ENCODE measurements around the gene CDCA7L. TPM values are rescaled to one million over a fixed set of nuclear protein-coding genes. Genes with fewer than 3 reads are reported as not detected.

CDCA7L gene
- total RNA-seq, 3 donors from 2014 or later: 20.8 to 33.7 (median 27.0) TPM

DNA sequence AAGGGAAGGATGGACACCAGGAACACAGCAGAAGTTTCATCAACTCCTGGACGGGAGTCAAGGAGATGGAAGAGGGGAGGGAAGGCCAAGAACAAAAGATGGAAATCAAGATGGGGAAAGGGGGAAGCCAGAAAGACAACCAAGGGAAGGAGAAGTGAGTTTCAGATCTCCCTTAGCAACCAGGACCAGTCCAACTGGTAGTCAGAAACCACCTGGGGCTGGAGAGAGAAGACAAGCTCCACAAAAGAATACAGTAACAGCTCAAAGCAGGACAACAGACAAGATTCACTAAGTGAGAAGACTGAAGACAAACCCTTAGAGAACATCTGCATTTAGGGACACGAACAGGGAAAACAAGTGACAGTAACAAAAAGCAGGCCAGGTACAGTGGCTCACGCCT, 30.6 kb downstream of the CDCA7L start:
- H3K36me3 ChIP-seq (ENCODE audit: low read depth): no peaks in the 10 kb centered on the region

DNA sequence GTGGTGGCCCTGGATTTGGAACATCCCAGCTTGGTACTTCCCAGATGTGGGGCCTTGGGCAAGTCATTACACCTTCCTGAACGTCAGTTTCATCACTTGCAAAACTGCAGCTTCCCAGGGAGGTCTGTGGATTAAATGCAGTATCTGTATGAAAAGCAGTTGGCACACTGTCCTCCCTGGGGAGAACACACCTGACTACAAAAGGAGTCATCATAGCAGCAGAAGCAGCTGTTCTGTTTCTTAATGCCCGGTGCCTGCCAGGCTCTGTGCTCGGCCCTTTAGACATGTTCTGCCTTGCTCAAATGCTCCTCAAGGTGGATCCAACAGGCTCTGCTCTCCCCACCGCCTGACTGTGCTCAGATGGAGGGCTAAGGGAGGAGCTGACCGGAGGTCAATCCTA, 31.0 kb downstream of the CDCA7L start:
- no peaks in the 10 kb centered on the region for H3K36me3 ChIP-seq (ENCODE audit: low read depth)
- ATAC-seq (no peak), DNase-seq (no peak)
- TF ChIP-seq, protein P1, sequence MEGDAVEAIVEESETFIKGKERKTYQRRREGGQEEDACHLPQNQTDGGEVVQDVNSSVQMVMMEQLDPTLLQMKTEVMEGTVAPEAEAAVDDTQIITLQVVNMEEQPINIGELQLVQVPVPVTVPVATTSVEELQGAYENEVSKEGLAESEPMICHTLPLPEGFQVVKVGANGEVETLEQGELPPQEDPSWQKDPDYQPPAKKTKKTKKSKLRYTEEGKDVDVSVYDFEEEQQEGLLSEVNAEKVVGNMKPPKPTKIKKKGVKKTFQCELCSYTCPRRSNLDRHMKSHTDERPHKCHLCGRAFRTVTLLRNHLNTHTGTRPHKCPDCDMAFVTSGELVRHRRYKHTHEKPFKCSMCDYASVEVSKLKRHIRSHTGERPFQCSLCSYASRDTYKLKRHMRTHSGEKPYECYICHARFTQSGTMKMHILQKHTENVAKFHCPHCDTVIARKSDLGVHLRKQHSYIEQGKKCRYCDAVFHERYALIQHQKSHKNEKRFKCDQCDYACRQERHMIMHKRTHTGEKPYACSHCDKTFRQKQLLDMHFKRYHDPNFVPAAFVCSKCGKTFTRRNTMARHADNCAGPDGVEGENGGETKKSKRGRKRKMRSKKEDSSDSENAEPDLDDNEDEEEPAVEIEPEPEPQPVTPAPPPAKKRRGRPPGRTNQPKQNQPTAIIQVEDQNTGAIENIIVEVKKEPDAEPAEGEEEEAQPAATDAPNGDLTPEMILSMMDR (IDR thresholded peaks at IDR 0.05): no peak
- intact Hi-C loops (cut with DNase I, micrococcal nuclease): no loop called here
- no peaks in the 10 kb centered on the region for H3K9me3 ChIP-seq
- no peaks in the 10 kb centered on the region for H3K4me1 ChIP-seq (ENCODE audit: low read depth)
- H3K4me3 ChIP-seq: no peak overlapping the region

More for the DNA sequence above, 30.6 kb downstream of the CDCA7L start:
- ATAC-seq (no peak), DNase-seq (no peak)
- intact Hi-C loops (cut with DNase I, micrococcal nuclease): no loop called here
- TF ChIP-seq, protein P1 (IDR thresholded peaks at IDR 0.05): no peak
- Histone ChIP-seq H3K4me1 (ENCODE audit: low read depth) (no peaks in the 10 kb centered on the region), H3K4me3 (no peak overlapping the region), H3K9me3 (no peaks in the 10 kb centered on the region)

DNA sequence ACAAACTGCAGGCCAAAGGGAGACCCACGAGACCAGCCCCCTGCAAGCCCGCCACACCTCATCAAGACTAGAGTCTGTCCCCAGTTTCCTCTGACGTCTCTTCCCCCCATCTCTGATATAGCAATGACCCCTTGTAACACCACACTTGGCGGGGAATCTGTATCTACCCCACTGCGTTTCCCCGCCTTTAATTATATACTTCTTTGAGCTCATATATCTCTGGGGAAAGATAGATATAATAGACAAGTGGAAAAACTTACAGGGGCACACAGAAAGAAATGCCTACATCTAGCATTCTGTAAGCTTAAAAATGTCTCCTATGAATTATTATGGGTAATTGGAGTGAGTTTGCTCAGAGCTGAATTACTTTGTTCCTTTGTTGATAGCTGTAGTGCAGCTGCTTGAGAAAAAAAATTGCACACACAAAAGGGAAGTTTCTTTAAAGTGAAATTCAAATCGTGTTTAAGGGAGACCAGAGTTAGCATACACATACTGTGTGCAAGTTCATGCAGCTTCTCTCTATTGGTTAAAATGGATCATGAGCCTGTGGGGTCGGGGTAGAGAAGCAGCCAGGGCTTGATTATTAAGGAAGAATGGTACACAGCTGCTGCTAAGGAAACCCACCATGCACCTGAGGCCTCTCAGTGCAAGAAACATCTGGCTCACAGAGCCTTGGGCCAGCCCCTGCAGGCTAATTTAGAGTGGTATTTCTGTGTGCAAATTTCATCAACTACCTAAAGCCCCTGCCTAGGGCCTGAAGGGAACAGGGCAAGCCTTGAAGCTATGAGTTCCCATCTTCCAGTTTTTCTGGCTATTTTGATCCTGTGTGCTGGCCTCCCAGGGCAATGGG, 32.5 kb downstream of the CDCA7L start:
- ATAC-seq (no peak), DNase-seq (no peak)
- H3K36me3 ChIP-seq (ENCODE audit: low read depth): no peaks in the 10 kb centered on the region
- no peaks in the 10 kb centered on the region for H3K9me3 ChIP-seq
- H3K4me1 ChIP-seq (ENCODE audit: low read depth): no peaks in the 10 kb centered on the region
- intact Hi-C loops (cut with DNase I, micrococcal nuclease): no loop called here
- no peak overlapping the region for H3K4me3 ChIP-seq
- TF ChIP-seq, protein P1 (IDR thresholded peaks at IDR 0.05): no peak

DNA sequence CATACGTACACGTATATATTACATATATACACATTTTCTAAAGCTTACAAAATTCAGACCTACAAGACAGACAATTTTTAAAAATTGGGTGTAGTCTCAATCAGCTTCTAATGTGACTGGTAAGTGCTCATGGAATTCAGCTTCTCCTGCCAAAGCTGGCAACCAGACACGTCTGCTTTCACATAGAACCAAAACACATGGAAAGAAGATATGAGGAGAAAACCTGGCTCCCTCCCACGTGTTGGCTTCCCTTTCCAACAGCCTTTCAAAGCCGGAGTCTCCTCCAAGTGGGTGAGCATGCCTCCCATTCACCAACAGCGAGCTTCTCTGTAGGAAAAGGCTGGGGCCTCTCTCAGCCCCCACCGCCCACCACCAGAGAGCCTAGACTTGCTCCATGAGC, 33.4 kb downstream of the CDCA7L start:
- no peaks in the 10 kb centered on the region for H3K36me3 ChIP-seq (ENCODE audit: low read depth)
- DNase-seq: no peak
- intact Hi-C loops (cut with DNase I, micrococcal nuclease): no loop called here

DNA sequence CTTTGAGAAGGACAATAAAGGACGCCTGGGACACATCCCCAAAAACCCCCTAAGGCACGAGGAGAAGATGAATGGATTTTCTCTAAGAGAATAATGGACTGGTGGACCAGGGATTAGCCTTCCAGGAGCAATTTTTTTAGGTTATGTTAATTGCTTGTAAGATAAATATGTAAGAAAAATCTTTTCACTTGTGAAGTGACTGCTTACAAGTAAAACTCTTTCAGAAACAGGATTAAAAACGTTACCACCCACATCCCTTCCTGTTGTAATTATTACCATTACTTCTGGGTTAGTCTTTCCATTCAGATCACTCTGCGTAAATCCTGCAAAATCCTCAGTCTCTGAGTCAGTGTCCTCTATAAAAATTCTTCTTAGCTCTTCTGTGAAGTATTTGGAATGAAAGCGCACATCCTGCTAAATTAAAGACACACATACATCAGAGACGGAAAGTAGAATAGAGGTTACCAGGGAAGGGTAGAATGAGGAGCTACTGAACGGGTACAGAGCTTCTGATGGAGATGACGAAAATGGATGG, 34.3 kb downstream of the CDCA7L start:
- intact Hi-C loops (cut with DNase I, micrococcal nuclease): no loop called here
- ATAC-seq (no peak), DNase-seq (no peak)
- TF ChIP-seq, protein P1 (IDR thresholded peaks at IDR 0.05): no peak
- H3K9me3 ChIP-seq: no peaks in the 10 kb centered on the region
- H3K36me3 ChIP-seq (ENCODE audit: low read depth): no peaks in the 10 kb centered on the region
- no peak overlapping the region for H3K4me3 ChIP-seq
- H3K4me1 ChIP-seq (ENCODE audit: low read depth): no peaks in the 10 kb centered on the region

More for the DNA sequence above, 33.4 kb downstream of the CDCA7L start:
- no peaks in the 10 kb centered on the region for H3K9me3 ChIP-seq
- H3K4me1 ChIP-seq (ENCODE audit: low read depth): no peaks in the 10 kb centered on the region
- ATAC-seq: no peak
- TF ChIP-seq, protein P1 (IDR thresholded peaks at IDR 0.05): no peak
- no peak overlapping the region for H3K4me3 ChIP-seq
